Esophagus (tissue), 2 donors: ENCODE results near the gene PRKCB. TPM values are rescaled to one million over a fixed set of nuclear protein-coding genes. Genes with fewer than 3 reads are reported as not detected.
"Not testable (repeated sequence)": the region's sequence is repeated elsewhere in the genome, so short reads cannot be mapped to it uniquely, and the experiment has no call there.

Experiments used
- H3K27ac ChIP-seq, 2 donors: one replicate each; pipeline ENCODE4 v1.5.1; 2013; ENCODE audit warnings: low read depth in 2 of 2, mild to moderate bottlenecking in 2 of 2, inconsistent platforms in 1 of 2, low read length in 1 of 2, moderate library complexity in 1 of 2
- H3K27me3 ChIP-seq, 2 donors: one replicate each; pipeline ENCODE4 v1.6.1; 2013; ENCODE audit warnings: low read length in 2 of 2, control low read depth in 1 of 2, mild to moderate bottlenecking in 1 of 2; ENCODE audit not compliant: insufficient read depth in 2 of 2, control insufficient read depth in 1 of 2
- H3K36me3 ChIP-seq, 2 donors: one replicate each; pipeline ENCODE4 v1.6.1; 2013; ENCODE audit warnings: low read length in 1 of 2; ENCODE audit not compliant: control insufficient read depth in 2 of 2, insufficient read depth in 2 of 2
- H3K4me1 ChIP-seq, 2 donors: one replicate each; pipeline ENCODE4 v1.6.1; 2013; ENCODE audit warnings: low read length in 1 of 2; ENCODE audit not compliant: control insufficient read depth in 2 of 2, insufficient read depth in 2 of 2
- H3K4me3 ChIP-seq, 2 donors: one replicate each; pipeline ENCODE4 v1.5.1; 2013; ENCODE audit warnings: low read length in 2 of 2, mild to moderate bottlenecking in 2 of 2, low read depth in 1 of 2, moderate library complexity in 1 of 2
- H3K9me3 ChIP-seq, 2 donors: one replicate each; pipeline ENCODE4 v1.6.1; 2013; ENCODE audit warnings: mild to moderate bottlenecking in 2 of 2, low read depth in 1 of 2, low read length in 1 of 2, moderate library complexity in 1 of 2; ENCODE audit not compliant: control insufficient read depth in 2 of 2, insufficient read depth in 1 of 2
- WGBS, 2 donors: extraction: QIAGEN DNeasy Blood & Tissue Kit; methylation state at CpG; one replicate each; pipeline ENCODE4 v1.1.7; 2013; 5-methylcytosine and 5-hydroxymethylcytosine counted together
- polyA plus RNA-seq, 2 donors: library from polyadenylated mRNA; stranded (reverse); fragments of 200-250 nt; gene quantifications; one replicate each; pipeline ENCODE4 v1.2.3, GENCODE V29; 2013
- donor health status: healthy with polysubstance abuse.
- donor health status: Bipolar disorder and iron deficiency.

PRKCB gene
- polyA plus RNA-seq, 2 donors = 0.39 to 0.45 TPM

DNA sequence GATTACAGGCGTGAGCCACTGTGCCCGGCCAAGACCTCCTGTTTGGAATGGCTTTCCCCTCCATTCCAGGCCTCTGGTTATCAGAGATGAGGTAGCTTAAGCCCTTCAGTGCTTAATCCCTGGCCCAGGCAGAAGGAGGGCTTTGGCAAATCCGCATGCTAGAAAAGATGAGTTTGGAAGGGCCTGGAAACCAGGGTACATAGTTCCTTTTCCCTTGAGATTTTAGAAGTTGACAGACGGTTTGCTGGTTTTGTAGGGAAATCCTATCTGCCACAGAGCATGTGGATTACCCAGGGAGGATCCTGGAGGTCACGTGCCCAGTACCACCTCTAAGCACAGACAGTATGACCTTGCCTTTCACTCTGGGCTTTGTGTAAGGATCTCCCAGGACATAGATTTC is 305.7 kb downstream of the PRKCB start:
- 87% methylated on average over 5 of the region's 5 CpGs for WGBS, 2 donors
- H3K9me3 ChIP-seq = no peaks in the 10 kb centered on the region

DNA sequence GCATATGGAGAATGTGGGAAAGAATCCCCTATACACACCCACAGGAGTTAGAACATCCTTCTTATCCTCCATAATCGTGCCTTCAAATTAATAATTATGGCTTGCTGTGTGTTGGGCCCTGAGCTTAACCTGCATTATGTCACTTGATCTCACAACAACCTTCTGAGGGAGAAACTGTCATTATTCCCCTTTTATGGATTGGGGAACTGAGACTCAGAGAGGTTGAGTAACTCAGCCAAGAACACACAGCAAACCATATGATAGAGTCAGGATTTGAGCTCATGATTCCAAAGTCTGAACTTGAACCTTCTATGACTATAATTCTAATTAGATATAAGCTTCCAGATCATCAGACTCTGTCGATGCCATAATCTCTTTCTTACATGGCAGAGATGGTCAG is 306.1 kb downstream of the PRKCB start:
- Histone ChIP-seq H3K4me3 (no peak overlapping the region), H3K36me3 (no peaks in the 10 kb centered on the region), H3K27ac (no peak overlapping the region), H3K4me1 (no peaks in the 10 kb centered on the region), H3K9me3 (no peaks in the 10 kb centered on the region), H3K27me3 (no peaks in the 10 kb centered on the region)
- WGBS, 2 donors = 87 to 92% methylated on average over 2 of the region's 2 CpGs

More for the DNA sequence above, 305.7 kb downstream of the PRKCB start:
- Histone ChIP-seq H3K4me3 (no peak overlapping the region), H3K4me1 (no peaks in the 10 kb centered on the region), H3K36me3 (no peaks in the 10 kb centered on the region), H3K27ac (no peak overlapping the region), H3K27me3 (no peaks in the 10 kb centered on the region)

- H3K27ac ChIP-seq = no peak overlapping the region
- no peaks in the 10 kb centered on the region for H3K4me1 ChIP-seq
- H3K4me3 ChIP-seq = no peak overlapping the region
- H3K27me3 ChIP-seq = no peaks in the 10 kb centered on the region
- WGBS, 2 donors = 85 to 88% methylated on average over 3 of the region's 3 CpGs
- H3K36me3 ChIP-seq = no peaks in the 10 kb centered on the region
- no peaks in the 10 kb centered on the region for H3K9me3 ChIP-seq
Measured at GRCh38 chr16:24145927-24146326, 310.1 kb downstream of the PRKCB start.

- WGBS, 2 donors = 65 to 68% methylated on average over 7 of the region's 7 CpGs
- Histone ChIP-seq H3K9me3 (no peaks in the 10 kb centered on the region), H3K4me3 (no peak overlapping the region), H3K27ac (no peak overlapping the region), H3K27me3 (no peaks in the 10 kb centered on the region), H3K36me3 (no peaks in the 10 kb centered on the region), H3K4me1 (no peaks in the 10 kb centered on the region)
Measured at GRCh38 chr16:24146518-24146917, 310.7 kb downstream of the PRKCB start.

GRCh38 chr16:24149102-24149501 is 313.3 kb downstream of the PRKCB start:
- Histone ChIP-seq H3K27ac (no peak overlapping the region), H3K4me1 (no peaks in the 10 kb centered on the region), H3K9me3 (no peaks in the 10 kb centered on the region), H3K27me3 (no peaks in the 10 kb centered on the region), H3K4me3 (no peak overlapping the region), H3K36me3 (no peaks in the 10 kb centered on the region)
- 78 to 79% methylated on average over 3 of the region's 3 CpGs for WGBS, 2 donors

DNA sequence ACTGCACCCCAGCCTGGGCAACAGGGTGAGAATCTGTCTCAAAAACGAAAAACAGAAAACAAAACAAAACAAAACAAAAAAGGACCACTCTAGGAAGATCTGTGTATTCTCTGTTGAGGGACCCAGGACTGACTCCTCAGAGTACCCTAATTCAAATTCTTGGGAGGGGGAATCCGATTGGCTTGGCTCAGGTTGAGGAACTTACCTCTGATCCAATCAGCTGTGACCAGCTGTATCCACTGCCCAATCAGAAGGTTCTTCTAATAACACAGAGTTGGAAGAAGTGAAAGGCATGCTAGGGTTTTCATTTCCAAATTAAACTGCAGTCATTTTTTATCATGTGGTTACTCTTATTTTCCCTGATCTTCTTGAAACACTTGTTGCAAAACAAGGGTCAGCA is 314.5 kb downstream of the PRKCB start:
- H3K36me3 ChIP-seq = no peaks in the 10 kb centered on the region
- 68 to 71% methylated on average over 2 of the region's 2 CpGs for WGBS, 2 donors
- no peak overlapping the region for H3K27ac ChIP-seq
- no peak overlapping the region for H3K4me3 ChIP-seq
- H3K9me3 ChIP-seq = no peaks in the 10 kb centered on the region
- H3K27me3 ChIP-seq = no peaks in the 10 kb centered on the region
- no peaks in the 10 kb centered on the region for H3K4me1 ChIP-seq

- H3K27ac ChIP-seq = no peak overlapping the region
- WGBS, 2 donors = 50 to 55% methylated on average over 5 of the region's 5 CpGs
- H3K36me3 ChIP-seq = no peaks in the 10 kb centered on the region
- H3K9me3 ChIP-seq = no peaks in the 10 kb centered on the region
- H3K4me1 ChIP-seq = no peaks in the 10 kb centered on the region
- no peak overlapping the region for H3K4me3 ChIP-seq
- H3K27me3 ChIP-seq = no peaks in the 10 kb centered on the region
Measured at GRCh38 chr16:24151482-24151939, 315.7 kb downstream of the PRKCB start.

- not testable (repeated sequence) for H3K4me1 ChIP-seq, H3K27me3 ChIP-seq, H3K4me3 ChIP-seq, H3K27ac ChIP-seq, H3K9me3 ChIP-seq, H3K36me3 ChIP-seq
- 78% methylated on average over 10 of the region's 10 CpGs for WGBS, 2 donors
Measured at GRCh38 chr16:24152048-24152447, 316.3 kb downstream of the PRKCB start.

DNA sequence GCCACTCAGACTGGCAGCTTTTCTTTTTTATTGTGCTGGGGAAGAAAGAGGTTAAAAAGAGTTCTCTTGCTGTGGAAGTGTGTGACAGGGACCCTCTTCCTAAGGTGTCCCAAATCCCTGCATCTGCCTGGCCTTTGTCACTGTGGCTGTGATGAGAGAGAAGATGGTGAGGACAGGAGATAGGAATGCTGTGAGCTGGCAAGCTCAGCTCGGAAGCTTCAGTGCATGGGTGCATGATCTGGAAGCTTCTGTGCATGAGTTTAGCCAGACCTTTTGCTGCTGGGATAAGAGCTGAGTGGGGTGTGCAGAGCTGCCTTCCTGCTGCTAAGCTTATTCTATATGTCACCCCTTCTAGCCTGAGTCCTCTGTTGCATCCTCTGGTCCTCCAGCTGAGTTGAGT is 317.0 kb downstream of the PRKCB start:
- H3K9me3 ChIP-seq = no peaks in the 10 kb centered on the region
- H3K4me3 ChIP-seq = no peak overlapping the region
- H3K4me1 ChIP-seq = no peaks in the 10 kb centered on the region
- H3K36me3 ChIP-seq = no peaks in the 10 kb centered on the region
- H3K27ac ChIP-seq = no peak overlapping the region
- H3K27me3 ChIP-seq = no peaks in the 10 kb centered on the region
- 69 to 71% methylated on average over 1 of the region's 1 CpG for WGBS, 2 donors

GRCh38 chr16:24156777-24157176 is 321.0 kb downstream of the PRKCB start:
- Histone ChIP-seq H3K9me3 (no peaks in the 10 kb centered on the region), H3K4me3 (no peak overlapping the region), H3K4me1 (no peaks in the 10 kb centered on the region), H3K27ac (no peak overlapping the region), H3K27me3 (no peaks in the 10 kb centered on the region), H3K36me3 (no peaks in the 10 kb centered on the region)
- 81 to 92% methylated on average over 1 of the region's 1 CpG for WGBS, 2 donors
